ENCODE results near the gene FURIN.

Gene FURIN

GRCh38 chr15:90915808-90916440 lies 47.5 kb downstream of the FURIN start:
- peaks cover 65% of the 10 kb centered on the region for H3K36me3 ChIP-seq (ENCODE audit: control insufficient read depth, insufficient read depth, low read length)

DNA sequence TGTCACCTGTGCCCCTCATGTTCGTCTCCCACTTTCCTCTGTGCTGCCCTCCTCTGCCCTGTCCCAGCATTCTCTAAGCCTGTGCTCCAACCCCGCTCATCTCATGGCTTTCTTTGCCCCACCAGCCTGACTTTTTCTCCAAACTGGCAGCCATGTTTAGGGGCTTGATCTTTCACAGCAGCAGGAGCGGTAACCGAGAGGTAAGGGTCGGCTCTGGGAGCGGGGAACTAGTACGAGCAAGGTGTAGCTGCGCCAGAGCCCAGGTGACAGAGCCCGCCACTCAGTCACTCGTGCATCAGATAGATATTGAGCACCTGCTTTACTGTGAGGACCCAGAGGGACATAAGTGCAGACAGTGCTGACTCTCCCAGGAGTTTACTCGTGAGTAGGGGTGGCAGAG lies 48.1 kb downstream of the FURIN start:
- peaks cover 60% of the 10 kb centered on the region for H3K36me3 ChIP-seq (ENCODE audit: control insufficient read depth, insufficient read depth, low read length)
- TF ChIP-seq, protein P1, sequence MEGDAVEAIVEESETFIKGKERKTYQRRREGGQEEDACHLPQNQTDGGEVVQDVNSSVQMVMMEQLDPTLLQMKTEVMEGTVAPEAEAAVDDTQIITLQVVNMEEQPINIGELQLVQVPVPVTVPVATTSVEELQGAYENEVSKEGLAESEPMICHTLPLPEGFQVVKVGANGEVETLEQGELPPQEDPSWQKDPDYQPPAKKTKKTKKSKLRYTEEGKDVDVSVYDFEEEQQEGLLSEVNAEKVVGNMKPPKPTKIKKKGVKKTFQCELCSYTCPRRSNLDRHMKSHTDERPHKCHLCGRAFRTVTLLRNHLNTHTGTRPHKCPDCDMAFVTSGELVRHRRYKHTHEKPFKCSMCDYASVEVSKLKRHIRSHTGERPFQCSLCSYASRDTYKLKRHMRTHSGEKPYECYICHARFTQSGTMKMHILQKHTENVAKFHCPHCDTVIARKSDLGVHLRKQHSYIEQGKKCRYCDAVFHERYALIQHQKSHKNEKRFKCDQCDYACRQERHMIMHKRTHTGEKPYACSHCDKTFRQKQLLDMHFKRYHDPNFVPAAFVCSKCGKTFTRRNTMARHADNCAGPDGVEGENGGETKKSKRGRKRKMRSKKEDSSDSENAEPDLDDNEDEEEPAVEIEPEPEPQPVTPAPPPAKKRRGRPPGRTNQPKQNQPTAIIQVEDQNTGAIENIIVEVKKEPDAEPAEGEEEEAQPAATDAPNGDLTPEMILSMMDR (IDR thresholded peaks at IDR 0.05; ENCODE audit: insufficient read depth, low read length, poor library complexity, severe bottlenecking) = no peak
- H3K27me3 ChIP-seq (replicated peaks; ENCODE audit: control insufficient read depth, insufficient read depth, low read length) = no peaks in the 10 kb centered on the region
- no peak overlapping the region for H3K4me3 ChIP-seq (replicated peaks; ENCODE audit: low read depth, low read length)
- no peak for DNase-seq (ENCODE audit: extremely low read depth, insufficient read length)

More at GRCh38 chr15:90915808-90916440, 47.5 kb downstream of the FURIN start:
- Histone ChIP-seq H3K27me3 (replicated peaks; ENCODE audit: control insufficient read depth, insufficient read depth, low read length) (no peaks in the 10 kb centered on the region), H3K4me3 (replicated peaks; ENCODE audit: low read depth, low read length) (no peak overlapping the region)
- no peak for DNase-seq (ENCODE audit: extremely low read depth, insufficient read length)
- TF ChIP-seq, protein P1 (IDR thresholded peaks at IDR 0.05; ENCODE audit: insufficient read depth, low read length, poor library complexity, severe bottlenecking) = no peak

DNA sequence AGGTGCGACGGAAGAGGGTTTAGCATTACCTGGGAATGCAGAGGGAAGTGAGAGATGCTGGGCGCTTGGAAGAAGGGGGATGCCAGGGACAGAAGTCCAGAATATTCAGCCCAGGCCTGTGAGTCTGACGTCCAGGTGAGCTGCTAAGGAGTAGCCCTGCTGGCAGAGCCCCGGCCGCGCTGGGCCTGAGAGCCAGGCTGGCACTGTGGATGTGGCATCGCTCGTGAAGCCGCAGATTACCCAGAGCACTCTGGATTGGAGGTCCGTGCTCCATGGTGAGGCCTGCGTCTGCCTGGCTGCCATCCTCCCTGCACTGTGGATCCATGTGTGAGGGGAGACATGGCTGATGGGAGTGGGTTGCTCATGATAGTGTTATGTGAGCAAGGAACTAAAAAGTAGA lies 49.2 kb downstream of the FURIN start:
- Histone ChIP-seq H3K27me3 (replicated peaks; ENCODE audit: control insufficient read depth, insufficient read depth, low read length) (no peaks in the 10 kb centered on the region), H3K36me3 (ENCODE audit: control insufficient read depth, insufficient read depth, low read length) (peaks cover 52% of the 10 kb centered on the region), H3K4me3 (replicated peaks; ENCODE audit: low read depth, low read length) (no peak overlapping the region)
- no peak for DNase-seq (ENCODE audit: extremely low read depth, insufficient read length)
- TF ChIP-seq, protein P1 (IDR thresholded peaks at IDR 0.05; ENCODE audit: insufficient read depth, low read length, poor library complexity, severe bottlenecking) = no peak

DNA sequence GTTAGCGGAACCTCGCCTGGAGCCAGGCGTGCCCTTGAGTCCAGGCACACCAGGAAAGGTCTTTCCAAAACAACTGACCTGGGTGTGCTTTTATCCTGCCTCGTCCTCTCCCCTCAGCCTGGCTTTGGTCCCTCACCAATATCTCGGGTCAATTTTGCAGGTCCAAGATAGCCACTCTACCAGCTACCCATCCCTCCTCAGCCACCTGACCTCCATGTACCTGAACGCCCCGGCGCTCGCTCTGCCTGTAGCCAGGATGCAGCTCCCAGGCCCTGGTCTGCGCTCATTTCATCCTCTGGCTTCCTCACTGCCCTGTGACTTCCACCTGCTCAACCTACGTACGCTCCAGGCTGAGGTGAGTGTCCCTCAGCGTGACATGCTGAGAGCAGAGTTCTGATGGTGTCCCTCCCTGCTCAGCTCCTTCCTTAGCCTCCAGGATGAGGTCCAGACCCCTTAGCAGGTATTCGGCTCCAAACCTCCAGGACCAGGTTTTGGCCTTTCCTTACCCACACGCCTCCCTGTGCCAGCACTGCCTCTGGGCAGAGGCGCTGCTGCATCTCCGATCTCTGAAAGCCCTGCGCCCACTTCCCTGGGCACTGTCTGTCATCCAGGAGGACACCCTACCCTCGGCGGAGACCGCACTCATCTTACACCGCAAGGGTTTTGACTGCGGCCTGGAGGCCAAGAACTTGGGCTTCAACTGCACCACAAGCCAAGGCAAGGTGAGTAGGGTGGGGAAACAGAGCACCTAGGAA lies 49.8 kb downstream of the FURIN start:
- no peak for DNase-seq (ENCODE audit: extremely low read depth, insufficient read length)
- H3K36me3 ChIP-seq (ENCODE audit: control insufficient read depth, insufficient read depth, low read length) = peaks cover 47% of the 10 kb centered on the region
- no peak overlapping the region for H3K4me3 ChIP-seq (replicated peaks; ENCODE audit: low read depth, low read length)
- H3K27me3 ChIP-seq (replicated peaks; ENCODE audit: control insufficient read depth, insufficient read depth, low read length) = no peaks in the 10 kb centered on the region
- TF ChIP-seq, protein P1 (IDR thresholded peaks at IDR 0.05; ENCODE audit: insufficient read depth, low read length, poor library complexity, severe bottlenecking) = no peak

- Histone ChIP-seq H3K4me3 (replicated peaks; ENCODE audit: low read depth, low read length) (no peak overlapping the region), H3K27me3 (replicated peaks; ENCODE audit: control insufficient read depth, insufficient read depth, low read length) (no peaks in the 10 kb centered on the region), H3K36me3 (ENCODE audit: control insufficient read depth, insufficient read depth, low read length) (peaks cover 43% of the 10 kb centered on the region)
- no peak for DNase-seq (ENCODE audit: extremely low read depth, insufficient read length)
- TF ChIP-seq, protein P1 (IDR thresholded peaks at IDR 0.05; ENCODE audit: insufficient read depth, low read length, poor library complexity, severe bottlenecking) = no peak
These were observed 50.4 kb downstream of the FURIN start for GRCh38 chr15:90918835-90919234.

Data from GM06990 (cell line).